Stimulated activated CD8-positive, alpha-beta memory T cell treated with anti-CD3 and anti-CD28 coated beads, Interleukin-15, amount 100 ng/mL, for 1 hour (primary cell): ENCODE measurements around the gene MAPT.
"Not testable (repeated sequence)": the region's sequence is repeated elsewhere in the genome, so short reads cannot be mapped to it uniquely, and the experiment has no call there.

ENCODE experiments used
- DNase-seq: peaks from one replicate; pipeline ENCODE4 v3.0.0-alpha.2; 2020; ENCODE audit warnings: low read depth

Gene MAPT

GRCh38 chr17:45994987-45995386 is 100.6 kb downstream of the MAPT start:
- no peak for DNase-seq

DNA sequence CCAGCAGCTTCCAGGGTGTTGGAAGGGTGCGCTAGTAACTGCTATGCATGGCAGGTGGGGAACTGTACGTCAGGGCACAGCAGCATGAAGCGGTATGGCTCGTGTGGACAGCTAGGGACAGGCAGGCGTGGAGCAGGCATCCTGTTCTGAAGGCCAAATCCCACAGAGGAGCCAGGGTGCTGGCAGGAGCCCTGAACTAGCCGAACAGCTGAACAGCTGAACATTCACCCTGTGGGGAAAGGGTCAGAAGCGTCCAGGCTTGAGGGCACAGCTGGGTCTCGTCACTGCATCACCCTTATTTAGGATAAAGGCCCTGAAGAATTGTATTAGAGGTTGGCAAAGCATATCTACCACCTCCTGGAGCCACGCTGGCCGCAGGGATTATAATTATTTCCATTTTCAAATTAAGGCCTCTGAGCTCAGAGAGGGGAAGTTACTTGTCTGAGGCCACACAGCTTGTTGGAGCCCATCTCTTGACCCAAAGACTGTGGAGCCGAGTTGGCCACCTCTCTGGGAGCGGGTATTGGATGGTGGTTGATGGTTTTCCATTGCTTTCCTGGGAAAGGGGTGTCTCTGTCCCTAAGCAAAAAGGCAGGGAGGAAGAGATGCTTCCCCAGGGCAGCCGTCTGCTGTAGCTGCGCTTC is 101.4 kb downstream of the MAPT start:
- DNase-seq, result no peak

- no peak for DNase-seq
These were observed 102.1 kb downstream of the MAPT start for GRCh38 chr17:45996282-45996937.

DNA sequence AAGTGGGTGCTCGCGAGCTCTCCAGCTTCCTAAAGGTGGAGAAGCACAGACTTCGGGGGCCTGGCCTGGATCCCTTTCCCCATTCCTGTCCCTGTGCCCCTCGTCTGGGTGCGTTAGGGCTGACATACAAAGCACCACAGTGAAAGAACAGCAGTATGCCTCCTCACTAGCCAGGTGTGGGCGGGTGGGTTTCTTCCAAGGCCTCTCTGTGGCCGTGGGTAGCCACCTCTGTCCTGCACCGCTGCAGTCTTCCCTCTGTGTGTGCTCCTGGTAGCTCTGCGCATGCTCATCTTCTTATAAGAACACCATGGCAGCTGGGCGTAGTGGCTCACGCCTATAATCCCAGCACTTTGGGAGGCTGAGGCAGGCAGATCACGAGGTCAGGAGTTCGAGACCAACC is 102.8 kb downstream of the MAPT start:
- DNase-seq, result no peak

- DNase-seq, result no peak
These were observed 103.3 kb downstream of the MAPT start for GRCh38 chr17:45997624-45998023.

GRCh38 chr17:45998987-45999899 is 104.9 kb downstream of the MAPT start, which contains the start of gene STH:
Gene STH, plus strand, starts transcription at chr17:45999250. Its CDS starts 30 bp downstream, at chr17:45999280.
- no peak for DNase-seq

- DNase-seq, result no peak
These were observed 105.5 kb downstream of the MAPT start for GRCh38 chr17:45999900-46000290.

DNA sequence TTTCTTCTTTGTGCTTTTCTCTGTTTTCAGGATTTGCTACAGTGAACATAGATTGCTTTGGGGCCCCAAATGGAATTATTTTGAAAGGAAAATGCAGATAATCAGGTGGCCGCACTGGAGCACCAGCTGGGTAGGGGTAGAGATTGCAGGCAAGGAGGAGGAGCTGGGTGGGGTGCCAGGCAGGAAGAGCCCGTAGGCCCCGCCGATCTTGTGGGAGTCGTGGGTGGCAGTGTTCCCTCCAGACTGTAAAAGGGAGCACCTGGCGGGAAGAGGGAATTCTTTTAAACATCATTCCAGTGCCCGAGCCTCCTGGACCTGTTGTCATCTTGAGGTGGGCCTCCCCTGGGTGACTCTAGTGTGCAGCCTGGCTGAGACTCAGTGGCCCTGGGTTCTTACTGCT is 105.9 kb downstream of the MAPT start:
- no peak for DNase-seq

DNA sequence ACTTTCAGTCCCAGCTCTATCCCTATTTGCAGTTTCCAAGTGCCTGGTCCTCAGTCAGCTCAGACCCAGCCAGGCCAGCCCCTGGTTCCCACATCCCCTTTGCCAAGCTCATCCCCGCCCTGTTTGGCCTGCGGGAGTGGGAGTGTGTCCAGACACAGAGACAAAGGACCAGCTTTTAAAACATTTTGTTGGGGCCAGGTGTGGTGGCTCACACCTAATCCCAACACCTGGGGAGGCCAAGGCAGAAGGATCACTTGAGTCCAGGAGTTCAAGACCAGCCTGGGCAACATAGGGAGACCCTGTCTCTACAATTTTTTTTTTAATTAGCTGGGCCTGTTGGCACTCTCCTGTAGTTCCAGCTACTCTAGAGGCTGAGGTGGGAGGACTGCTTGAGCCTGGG is 106.4 kb downstream of the MAPT start:
- no peak for DNase-seq

DNA sequence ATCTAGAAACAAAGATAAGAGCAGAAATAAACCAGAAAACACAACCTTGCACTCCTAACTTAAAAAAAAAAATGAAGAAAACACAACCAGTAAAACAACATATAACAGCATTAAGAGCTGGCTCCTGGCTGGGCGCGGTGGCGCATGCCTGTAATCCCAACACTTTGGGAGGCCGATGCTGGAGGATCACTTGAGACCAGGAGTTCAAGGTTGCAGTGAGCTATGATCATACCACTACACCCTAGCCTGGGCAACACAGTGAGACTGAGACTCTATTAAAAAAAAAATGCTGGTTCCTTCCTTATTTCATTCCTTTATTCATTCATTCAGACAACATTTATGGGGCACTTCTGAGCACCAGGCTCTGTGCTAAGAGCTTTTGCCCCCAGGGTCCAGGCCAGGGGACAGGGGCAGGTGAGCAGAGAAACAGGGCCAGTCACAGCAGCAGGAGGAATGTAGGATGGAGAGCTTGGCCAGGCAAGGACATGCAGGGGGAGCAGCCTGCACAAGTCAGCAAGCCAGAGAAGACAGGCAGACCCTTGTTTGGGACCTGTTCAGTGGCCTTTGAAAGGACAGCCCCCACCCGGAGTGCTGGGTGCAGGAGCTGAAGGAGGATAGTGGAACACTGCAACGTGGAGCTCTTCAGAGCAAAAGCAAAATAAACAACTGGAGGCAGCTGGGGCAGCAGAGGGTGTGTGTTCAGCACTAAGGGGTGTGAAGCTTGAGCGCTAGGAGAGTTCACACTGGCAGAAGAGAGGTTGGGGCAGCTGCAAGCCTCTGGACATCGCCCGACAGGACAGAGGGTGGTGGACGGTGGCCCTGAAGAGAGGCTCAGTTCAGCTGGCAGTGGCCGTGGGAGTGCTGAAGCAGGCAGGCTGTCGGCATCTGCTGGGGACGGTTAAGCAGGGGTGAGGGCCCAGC is 107.3 kb downstream of the MAPT start:
- no peak for DNase-seq

DNA sequence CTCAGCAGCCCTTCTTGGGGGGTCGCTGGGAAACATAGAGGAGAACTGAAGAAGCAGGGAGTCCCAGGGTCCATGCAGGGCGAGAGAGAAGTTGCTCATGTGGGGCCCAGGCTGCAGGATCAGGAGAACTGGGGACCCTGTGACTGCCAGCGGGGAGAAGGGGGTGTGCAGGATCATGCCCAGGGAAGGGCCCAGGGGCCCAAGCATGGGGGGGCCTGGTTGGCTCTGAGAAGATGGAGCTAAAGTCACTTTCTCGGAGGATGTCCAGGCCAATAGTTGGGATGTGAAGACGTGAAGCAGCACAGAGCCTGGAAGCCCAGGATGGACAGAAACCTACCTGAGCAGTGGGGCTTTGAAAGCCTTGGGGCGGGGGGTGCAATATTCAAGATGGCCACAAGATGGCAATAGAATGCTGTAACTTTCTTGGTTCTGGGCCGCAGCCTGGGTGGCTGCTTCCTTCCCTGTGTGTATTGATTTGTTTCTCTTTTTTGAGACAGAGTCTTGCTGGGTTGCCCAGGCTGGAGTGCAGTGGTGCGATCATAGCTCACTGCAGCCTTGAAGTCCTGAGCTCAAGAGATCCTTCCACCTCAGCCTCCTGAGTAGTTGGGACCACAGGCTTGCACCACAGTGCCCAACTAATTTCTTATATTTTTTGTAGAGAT is 108.1 kb downstream of the MAPT start:
- DNase-seq, result peak; percentile 60

DNA sequence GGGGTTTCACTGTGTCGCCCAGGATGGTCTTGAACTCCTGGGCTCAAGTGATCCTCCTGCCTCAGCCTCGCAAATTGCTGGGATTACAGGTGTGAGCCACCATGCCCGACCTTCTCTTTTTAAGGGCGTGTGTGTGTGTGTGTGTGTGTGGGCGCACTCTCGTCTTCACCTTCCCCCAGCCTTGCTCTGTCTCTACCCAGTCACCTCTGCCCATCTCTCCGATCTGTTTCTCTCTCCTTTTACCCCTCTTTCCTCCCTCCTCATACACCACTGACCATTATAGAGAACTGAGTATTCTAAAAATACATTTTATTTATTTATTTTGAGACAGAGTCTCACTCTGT is 108.6 kb downstream of the MAPT start:
- DNase-seq, result no peak

GRCh38 chr17:46003907-46004748 is 109.8 kb downstream of the MAPT start:
- no peak for DNase-seq

DNA sequence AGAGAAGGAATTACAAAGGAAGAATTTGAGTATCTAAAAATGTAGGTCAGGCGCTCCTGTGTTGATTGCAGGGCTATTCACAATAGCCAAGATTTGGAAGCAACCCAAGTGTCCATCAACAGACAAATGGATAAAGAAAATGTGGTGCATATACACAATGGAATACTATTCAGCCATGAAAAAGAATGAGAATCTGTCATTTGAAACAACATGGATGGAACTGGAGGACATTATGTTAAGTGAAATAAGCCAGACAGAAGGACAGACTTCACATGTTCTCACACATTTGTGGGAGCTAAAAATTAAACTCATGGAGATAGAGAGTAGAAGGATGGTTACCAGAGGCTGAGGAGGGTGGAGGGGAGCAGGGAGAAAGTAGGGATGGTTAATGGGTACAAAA is 111.7 kb downstream of the MAPT start:
- not testable (repeated sequence) for DNase-seq

- no peak for DNase-seq
These were observed 113.2 kb downstream of the MAPT start for GRCh38 chr17:46007461-46007965.

- DNase-seq, result no peak
These were observed 114.2 kb downstream of the MAPT start for GRCh38 chr17:46008591-46008990.

DNA sequence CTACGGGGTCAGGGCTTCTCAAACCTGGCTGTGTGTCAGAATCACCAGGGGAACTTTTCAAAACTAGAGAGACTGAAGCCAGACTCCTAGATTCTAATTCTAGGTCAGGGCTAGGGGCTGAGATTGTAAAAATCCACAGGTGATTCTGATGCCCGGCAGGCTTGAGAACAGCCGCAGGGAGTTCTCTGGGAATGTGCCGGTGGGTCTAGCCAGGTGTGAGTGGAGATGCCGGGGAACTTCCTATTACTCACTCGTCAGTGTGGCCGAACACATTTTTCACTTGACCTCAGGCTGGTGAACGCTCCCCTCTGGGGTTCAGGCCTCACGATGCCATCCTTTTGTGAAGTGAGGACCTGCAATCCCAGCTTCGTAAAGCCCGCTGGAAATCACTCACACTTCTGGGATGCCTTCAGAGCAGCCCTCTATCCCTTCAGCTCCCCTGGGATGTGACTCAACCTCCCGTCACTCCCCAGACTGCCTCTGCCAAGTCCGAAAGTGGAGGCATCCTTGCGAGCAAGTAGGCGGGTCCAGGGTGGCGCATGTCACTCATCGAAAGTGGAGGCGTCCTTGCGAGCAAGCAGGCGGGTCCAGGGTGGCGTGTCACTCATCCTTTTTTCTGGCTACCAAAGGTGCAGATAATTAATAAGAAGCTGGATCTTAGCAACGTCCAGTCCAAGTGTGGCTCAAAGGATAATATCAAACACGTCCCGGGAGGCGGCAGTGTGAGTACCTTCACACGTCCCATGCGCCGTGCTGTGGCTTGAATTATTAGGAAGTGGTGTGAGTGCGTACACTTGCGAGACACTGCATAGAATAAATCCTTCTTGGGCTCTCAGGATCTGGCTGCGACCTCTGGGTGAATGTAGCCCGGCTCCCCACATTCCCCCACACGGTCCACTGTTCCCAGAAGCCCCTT is 115.6 kb downstream of the MAPT start:
- DNase-seq, result no peak

DNA sequence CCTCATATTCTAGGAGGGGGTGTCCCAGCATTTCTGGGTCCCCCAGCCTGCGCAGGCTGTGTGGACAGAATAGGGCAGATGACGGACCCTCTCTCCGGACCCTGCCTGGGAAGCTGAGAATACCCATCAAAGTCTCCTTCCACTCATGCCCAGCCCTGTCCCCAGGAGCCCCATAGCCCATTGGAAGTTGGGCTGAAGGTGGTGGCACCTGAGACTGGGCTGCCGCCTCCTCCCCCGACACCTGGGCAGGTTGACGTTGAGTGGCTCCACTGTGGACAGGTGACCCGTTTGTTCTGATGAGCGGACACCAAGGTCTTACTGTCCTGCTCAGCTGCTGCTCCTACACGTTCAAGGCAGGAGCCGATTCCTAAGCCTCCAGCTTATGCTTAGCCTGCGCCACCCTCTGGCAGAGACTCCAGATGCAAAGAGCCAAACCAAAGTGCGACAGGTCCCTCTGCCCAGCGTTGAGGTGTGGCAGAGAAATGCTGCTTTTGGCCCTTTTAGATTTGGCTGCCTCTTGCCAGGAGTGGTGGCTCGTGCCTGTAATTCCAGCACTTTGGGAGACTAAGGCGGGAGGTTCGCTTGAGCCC is 116.3 kb downstream of the MAPT start:
- no peak for DNase-seq
